ENCODE data around the gene APOM.

APOM gene

DNA sequence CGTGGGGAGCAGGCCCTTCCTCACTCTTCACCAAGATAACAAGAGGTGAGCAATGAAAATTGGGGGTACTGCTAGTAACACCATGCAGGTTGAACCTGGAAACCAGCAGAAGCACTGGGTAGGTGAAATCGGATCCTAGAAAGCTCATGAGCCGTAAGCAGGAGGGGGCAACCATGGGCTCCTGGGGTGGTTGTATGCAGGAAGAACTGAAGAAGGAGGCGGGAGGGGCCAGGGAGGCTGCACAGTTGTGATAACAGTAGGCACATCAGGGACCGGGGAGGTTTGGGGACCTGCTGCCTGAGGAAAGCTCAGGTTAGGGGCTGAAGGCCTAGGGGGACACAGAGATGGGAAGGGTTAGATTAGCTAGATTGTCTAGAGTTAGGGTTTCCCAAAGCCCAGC is 30.8 kb downstream of the APOM start:
- no peaks in the 10 kb centered on the region; the same call in 1 of the 2 replicates for H3F3A ChIP-seq (ENCODE audit: control insufficient read depth, insufficient read depth)
- no peaks in the 10 kb centered on the region for H3K9me3 ChIP-seq (ENCODE audit: control insufficient read depth, insufficient read depth, low read length)
- H4K20me1 ChIP-seq (ENCODE audit: control insufficient read depth, insufficient read depth, low read depth, low read length), result no peaks in the 10 kb centered on the region
- no peaks in the 10 kb centered on the region for H3K79me2 ChIP-seq (ENCODE audit: control insufficient read depth, low read length)
- H3K9me2 ChIP-seq (replicated peaks; ENCODE audit: control insufficient read depth, low read length), result no peaks in the 10 kb centered on the region
- no peak overlapping the region for H3K4me3 ChIP-seq (ENCODE audit: low read length)
- H3K27ac ChIP-seq (ENCODE audit: low read depth, low read length), result no peak overlapping the region
- H3K4me1 ChIP-seq (ENCODE audit: control insufficient read depth, low read length), result peaks cover 20% of the 10 kb centered on the region
- peaks cover 41% of the 10 kb centered on the region for H3K36me3 ChIP-seq (ENCODE audit: control insufficient read depth, low read length)
- no peak for TF ChIP-seq EZH2phosphoT487 (IDR thresholded peaks at IDR 0.05; ENCODE audit: borderline replicate concordance, low read length)
- TF ChIP-seq, protein P1, sequence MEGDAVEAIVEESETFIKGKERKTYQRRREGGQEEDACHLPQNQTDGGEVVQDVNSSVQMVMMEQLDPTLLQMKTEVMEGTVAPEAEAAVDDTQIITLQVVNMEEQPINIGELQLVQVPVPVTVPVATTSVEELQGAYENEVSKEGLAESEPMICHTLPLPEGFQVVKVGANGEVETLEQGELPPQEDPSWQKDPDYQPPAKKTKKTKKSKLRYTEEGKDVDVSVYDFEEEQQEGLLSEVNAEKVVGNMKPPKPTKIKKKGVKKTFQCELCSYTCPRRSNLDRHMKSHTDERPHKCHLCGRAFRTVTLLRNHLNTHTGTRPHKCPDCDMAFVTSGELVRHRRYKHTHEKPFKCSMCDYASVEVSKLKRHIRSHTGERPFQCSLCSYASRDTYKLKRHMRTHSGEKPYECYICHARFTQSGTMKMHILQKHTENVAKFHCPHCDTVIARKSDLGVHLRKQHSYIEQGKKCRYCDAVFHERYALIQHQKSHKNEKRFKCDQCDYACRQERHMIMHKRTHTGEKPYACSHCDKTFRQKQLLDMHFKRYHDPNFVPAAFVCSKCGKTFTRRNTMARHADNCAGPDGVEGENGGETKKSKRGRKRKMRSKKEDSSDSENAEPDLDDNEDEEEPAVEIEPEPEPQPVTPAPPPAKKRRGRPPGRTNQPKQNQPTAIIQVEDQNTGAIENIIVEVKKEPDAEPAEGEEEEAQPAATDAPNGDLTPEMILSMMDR (IDR thresholded peaks at IDR 0.05; ENCODE audit: low read depth, low read length, poor library complexity, severe bottlenecking), result no peak
- no peak overlapping the region for H3K4me2 ChIP-seq (ENCODE audit: low read length)
- no peaks in the 10 kb centered on the region for H3K27me3 ChIP-seq (ENCODE audit: control insufficient read depth, low read length)

DNA sequence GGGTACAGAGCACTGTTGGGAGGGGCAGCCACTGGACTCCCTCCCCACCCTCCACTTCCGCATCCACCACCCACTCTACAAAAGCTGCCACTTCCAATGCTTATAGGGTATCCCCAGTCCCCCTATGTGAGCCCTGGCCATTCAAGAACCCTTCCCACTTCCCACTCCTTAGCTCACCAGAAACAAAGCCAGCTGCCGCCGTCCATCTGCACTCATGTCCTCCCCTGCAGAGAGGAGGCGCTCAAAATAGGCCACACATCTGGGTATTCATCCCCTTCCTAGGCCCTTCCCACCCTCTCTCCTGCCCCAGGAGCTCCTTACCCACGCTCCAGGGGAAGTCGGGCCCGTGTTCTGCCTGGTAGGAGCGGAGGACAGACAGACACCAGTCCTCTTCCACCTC is 31.6 kb downstream of the APOM start:
- H3K4me1 ChIP-seq (ENCODE audit: control insufficient read depth, low read length), result peaks cover 15% of the 10 kb centered on the region
- H3K4me3 ChIP-seq (ENCODE audit: low read length), result no peak overlapping the region
- H3K4me2 ChIP-seq (ENCODE audit: low read length), result no peak overlapping the region
- peaks cover 47% of the 10 kb centered on the region for H3K36me3 ChIP-seq (ENCODE audit: control insufficient read depth, low read length)
- H3K27me3 ChIP-seq (ENCODE audit: control insufficient read depth, low read length), result no peaks in the 10 kb centered on the region
- TF ChIP-seq EZH2phosphoT487 (IDR thresholded peaks at IDR 0.05; ENCODE audit: borderline replicate concordance, low read length), result no peak
- TF ChIP-seq, protein P1 (IDR thresholded peaks at IDR 0.05; ENCODE audit: low read depth, low read length, poor library complexity, severe bottlenecking), result no peak
- no peaks in the 10 kb centered on the region for H3K9me2 ChIP-seq (replicated peaks; ENCODE audit: control insufficient read depth, low read length)
- no peaks in the 10 kb centered on the region; the same call in 1 of the 2 replicates for H3F3A ChIP-seq (ENCODE audit: control insufficient read depth, insufficient read depth)
- no peaks in the 10 kb centered on the region for H4K20me1 ChIP-seq (ENCODE audit: control insufficient read depth, insufficient read depth, low read depth, low read length)
- no peak overlapping the region for H3K27ac ChIP-seq (ENCODE audit: low read depth, low read length)
- no peaks in the 10 kb centered on the region for H3K9me3 ChIP-seq (ENCODE audit: control insufficient read depth, insufficient read depth, low read length)
- no peaks in the 10 kb centered on the region for H3K79me2 ChIP-seq (ENCODE audit: control insufficient read depth, low read length)

DNA sequence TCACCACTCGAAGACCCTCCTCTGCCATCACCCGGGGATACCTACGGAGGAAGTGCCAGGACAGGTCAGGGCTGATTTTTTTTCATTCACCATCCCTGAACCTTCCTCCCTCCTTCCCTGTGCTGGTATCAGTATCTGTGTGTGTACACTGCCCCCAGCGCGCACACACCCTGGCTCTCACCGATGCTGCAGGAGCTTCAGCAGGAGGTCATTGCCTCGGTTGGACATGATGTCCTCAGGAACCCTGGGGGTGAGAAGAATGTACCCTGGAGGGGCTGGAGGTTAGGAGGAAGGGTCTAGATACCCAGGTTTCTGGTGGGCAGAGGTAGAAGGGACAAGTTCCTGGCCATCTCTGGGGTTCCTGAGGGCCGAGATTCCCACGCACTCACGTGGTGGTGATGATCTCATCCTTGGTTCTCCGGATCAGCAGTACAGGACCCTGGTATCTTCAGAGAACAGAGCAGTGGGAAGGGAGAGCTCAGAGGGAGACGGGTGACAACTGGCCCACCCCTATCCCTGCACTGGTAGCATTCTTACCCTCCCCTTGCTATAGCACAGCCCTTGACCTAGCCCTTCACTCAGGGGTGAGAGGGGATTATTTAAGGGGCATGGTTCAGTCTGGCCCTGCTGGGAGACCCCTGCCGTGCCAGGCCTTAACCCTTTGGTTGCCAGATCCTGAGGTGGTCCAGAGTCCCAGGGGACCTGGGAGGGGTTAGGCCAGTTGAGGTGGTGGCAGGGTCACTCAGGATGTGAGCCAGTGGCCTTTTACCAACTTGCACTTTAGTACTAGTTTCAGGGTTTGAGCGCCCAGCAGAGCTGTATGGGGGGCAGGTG is 32.4 kb downstream of the APOM start:
- Histone ChIP-seq H3K36me3 (ENCODE audit: control insufficient read depth, low read length) (peaks cover 51% of the 10 kb centered on the region), H3K4me2 (ENCODE audit: low read length) (no peak overlapping the region), H3K4me1 (ENCODE audit: control insufficient read depth, low read length) (peaks cover 15% of the 10 kb centered on the region), H3K9me3 (ENCODE audit: control insufficient read depth, insufficient read depth, low read length) (no peaks in the 10 kb centered on the region), H3K27me3 (ENCODE audit: control insufficient read depth, low read length) (no peaks in the 10 kb centered on the region), H3K4me3 (ENCODE audit: low read length) (no peak overlapping the region), H4K20me1 (ENCODE audit: control insufficient read depth, insufficient read depth, low read depth, low read length) (no peaks in the 10 kb centered on the region), H3K27ac (ENCODE audit: low read depth, low read length) (no peak overlapping the region), H3F3A (ENCODE audit: control insufficient read depth, insufficient read depth) (no peaks in the 10 kb centered on the region; the same call in 1 of the 2 replicates), H3K79me2 (ENCODE audit: control insufficient read depth, low read length) (no peaks in the 10 kb centered on the region), H3K9me2 (replicated peaks; ENCODE audit: control insufficient read depth, low read length) (no peaks in the 10 kb centered on the region)
- TF ChIP-seq, protein P1 (IDR thresholded peaks at IDR 0.05; ENCODE audit: low read depth, low read length, poor library complexity, severe bottlenecking), result no peak
- no peak for TF ChIP-seq EZH2phosphoT487 (IDR thresholded peaks at IDR 0.05; ENCODE audit: borderline replicate concordance, low read length)

Data from DOHH2 (cell line).